NCI-H1417 treated with DMSO at 0.1 percent for 48 hours (cell line): ENCODE results near the gene MICALL2.

Experiments
- DNase-seq: peaks from one replicate; lab custom pipeline; 2025; lab: John Stamatoyannopoulos, UW

Gene MICALL2

DNA sequence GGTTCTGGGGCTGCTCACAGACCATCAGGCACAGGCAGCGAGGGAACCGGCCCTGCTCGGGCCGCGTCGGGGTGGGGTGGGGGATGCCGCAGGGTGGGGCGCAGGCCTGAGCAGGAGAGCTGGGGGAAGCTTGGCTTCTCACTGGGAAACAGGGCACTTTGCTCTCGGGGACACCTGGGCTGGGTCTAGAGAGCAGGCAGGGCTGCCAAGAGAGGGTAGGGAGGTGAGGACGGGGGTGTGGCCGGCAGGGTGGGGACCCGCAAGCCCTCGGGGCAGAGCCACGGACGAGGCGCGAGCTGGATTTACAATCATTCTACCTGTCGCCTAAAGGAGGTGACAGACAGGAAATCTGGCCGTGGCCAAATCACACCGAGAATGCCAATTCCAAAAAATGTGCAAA is 33.9 kb upstream of the MICALL2 start:
- no peak for DNase-seq

DNA sequence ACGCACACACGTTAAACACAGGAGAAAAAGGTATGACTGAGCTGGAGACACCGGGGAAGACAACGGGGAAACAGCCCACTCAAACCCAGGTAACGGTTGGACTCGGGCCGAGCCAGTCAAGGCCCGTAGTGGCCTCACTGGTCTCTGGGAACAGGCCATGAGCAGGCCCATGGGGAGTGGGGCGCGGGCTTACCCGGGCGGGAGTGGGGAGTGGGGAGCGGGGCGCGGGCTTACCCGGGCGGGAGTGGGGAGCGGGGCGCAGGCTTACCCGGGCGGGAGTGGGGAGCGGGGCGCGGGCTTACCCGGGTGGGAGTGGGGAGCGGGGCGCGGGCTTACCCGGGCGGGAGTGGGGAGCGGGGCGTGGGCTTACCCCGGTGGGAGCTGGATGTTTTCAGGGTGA is 33.4 kb upstream of the MICALL2 start:
- DNase-seq: no peak

DNA sequence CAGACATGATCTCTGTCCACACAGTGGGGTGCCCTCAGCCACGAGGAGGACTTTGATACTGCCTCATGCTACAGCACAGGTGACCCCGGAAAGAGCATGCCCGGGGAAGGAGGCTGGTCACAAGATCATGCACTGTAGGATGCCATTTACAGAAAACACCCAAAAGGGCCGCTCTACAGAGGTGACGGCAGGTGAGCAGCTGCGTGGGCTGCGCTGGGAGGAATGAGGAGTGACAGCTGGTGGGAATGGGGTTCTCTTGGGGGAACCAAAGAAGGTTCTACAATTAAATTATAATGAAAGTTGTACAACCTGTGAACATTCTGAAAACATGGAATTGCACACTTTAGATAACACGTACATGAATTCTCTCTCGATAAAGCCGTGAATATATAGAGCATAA is 33.0 kb upstream of the MICALL2 start:
- no peak for DNase-seq

- no peak for DNase-seq
These were observed 31.6 kb upstream of the MICALL2 start for GRCh38 chr7:1490837-1491236.

- DNase-seq: no peak
These were observed 30.1 kb upstream of the MICALL2 start for GRCh38 chr7:1489336-1489735.

GRCh38 chr7:1488016-1488415 is 28.7 kb upstream of the MICALL2 start:
- no peak for DNase-seq

- no peak for DNase-seq
These were observed 28.2 kb upstream of the MICALL2 start for GRCh38 chr7:1487466-1487865.

- DNase-seq: no peak
These were observed 27.3 kb upstream of the MICALL2 start for GRCh38 chr7:1486571-1486970.

DNA sequence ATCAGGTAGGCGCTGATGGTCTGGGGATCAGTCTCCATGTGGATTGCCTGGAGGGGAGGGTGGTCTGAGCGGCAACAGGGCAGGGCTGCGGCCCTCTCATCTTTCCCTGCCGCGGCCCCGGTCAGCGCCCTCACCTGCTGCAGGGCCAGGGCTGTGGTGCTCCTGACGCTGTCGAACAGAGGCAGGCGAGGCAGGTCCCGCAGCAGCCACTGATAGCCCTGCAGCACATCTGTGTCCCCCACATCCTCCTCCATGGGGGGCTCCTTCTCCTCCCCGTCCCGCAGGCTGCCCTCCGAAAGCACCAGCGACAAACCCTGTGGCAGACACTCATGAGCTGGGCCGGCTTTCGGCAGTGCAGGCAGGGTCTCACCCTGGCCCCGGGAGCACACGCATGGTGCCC is 25.9 kb upstream of the MICALL2 start:
- DNase-seq: no peak

GRCh38 chr7:1484569-1484968 is 25.3 kb upstream of the MICALL2 start:
- DNase-seq: no peak

DNA sequence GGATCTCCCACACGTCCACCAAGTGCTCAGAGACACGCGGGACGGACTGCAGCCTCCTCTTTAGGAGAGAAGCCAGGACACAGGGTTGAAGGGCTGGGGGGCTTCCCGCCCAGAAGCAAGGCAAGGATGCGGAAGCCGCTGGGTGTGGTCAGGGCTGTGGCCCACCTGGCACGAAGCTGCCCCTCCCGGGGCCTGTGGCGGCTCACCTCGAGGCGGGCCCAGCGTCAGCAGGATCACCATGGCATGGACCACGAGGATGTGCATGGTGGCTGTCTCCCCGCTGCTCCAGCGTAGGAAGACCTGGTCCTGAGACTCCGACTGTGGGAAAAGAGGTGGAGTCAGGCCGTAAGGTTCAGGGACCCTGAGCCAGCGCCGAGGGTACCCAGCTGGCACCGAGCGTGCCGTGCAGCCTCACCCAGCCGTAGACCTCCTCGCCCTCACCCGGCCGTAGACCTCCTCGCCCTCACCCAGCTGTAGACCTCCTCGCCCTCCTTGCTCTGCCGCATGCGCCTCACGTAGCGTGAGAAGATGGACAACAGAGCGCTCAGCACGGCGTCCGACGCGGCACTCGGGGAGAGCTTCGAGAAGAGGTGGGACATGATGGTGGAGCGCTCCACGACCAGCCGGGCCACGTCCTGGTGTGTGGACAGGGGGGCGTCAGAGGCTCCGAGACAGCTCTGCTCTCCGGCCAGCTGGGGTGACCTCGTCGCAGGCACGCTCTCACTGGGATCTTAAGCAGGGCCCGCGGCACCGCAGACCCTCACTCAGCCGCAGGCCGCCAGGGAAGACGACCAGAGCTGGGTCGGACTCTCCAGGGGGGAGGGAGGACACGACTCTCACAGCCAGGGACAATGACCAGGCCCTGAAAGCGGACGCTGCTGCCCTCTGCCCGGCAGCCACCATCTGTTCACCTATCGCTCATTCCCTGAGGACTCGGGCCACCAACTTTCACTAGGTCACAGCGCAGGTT is 24.6 kb upstream of the MICALL2 start:
- no peak for DNase-seq

DNA sequence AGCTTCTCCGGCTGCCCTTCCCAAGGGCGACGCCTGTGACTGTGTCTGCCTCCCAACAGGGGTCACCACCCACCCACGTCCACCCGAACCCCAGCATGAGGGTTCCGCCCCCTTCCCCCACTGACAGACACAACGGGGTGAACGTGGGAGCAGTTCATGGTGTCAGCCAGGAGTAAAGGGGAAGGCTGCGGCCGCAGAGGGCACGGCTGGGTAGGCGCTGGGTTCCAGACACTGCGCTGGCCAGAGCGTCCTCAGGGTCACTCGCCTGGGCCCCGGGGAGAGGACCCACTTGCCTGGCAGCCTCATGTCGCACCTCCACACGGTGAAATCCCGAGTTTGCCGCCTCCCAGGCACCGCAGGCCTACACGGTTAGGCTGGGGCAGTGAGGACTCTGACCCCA is 23.8 kb upstream of the MICALL2 start:
- no peak for DNase-seq

- DNase-seq: no peak
These were observed 22.0 kb upstream of the MICALL2 start for GRCh38 chr7:1481300-1481699.

GRCh38 chr7:1480670-1481069 is 21.4 kb upstream of the MICALL2 start:
- no peak for DNase-seq

GRCh38 chr7:1479287-1479686 is 20.0 kb upstream of the MICALL2 start:
- DNase-seq: no peak

DNA sequence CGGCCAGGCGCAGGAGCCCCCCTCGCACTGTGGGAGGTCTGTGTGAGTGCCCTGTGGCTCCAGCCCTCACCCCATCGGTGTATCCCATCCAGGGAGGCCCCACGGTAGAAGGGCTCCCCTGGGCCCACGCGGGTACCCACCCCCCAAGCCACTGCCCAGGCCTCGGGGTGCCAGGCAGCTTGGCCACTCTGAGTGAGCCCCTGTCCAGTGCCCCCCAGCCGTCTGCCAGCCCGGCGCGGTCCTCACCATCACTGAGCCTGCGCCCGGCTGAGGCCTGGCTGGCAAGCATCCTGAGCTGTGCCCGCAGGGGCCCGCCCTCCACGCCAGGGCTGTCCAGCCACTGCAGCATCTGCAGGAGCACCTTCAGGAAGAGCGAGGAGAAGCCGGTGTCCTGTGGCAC is 19.2 kb upstream of the MICALL2 start:
- no peak for DNase-seq

- DNase-seq: no peak
These were observed 17.6 kb upstream of the MICALL2 start for GRCh38 chr7:1476859-1477258.

GRCh38 chr7:1475991-1476390 is 16.7 kb upstream of the MICALL2 start:
- DNase-seq: no peak

- DNase-seq: no peak
These were observed 16.1 kb upstream of the MICALL2 start for GRCh38 chr7:1475393-1475792.

DNA sequence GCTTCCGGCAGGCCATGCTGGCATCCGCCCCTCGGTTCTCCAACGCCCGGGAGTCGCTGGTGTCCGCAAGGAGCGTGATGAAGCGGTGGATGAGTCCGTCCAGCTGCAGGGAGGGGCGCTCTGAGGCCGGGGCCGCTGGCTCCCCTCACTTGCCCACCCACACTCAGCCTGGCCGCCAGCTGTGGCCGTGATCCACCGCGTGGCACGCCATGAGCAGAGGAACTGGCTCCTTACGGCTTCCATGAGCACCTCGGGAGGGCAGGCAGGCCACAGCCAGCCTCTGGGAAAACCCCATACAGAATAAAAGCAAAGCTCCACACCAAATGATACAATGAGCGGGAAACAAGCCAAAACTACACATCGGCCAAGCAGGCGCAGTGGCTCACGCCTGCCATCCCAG is 15.5 kb upstream of the MICALL2 start:
- no peak for DNase-seq

DNA sequence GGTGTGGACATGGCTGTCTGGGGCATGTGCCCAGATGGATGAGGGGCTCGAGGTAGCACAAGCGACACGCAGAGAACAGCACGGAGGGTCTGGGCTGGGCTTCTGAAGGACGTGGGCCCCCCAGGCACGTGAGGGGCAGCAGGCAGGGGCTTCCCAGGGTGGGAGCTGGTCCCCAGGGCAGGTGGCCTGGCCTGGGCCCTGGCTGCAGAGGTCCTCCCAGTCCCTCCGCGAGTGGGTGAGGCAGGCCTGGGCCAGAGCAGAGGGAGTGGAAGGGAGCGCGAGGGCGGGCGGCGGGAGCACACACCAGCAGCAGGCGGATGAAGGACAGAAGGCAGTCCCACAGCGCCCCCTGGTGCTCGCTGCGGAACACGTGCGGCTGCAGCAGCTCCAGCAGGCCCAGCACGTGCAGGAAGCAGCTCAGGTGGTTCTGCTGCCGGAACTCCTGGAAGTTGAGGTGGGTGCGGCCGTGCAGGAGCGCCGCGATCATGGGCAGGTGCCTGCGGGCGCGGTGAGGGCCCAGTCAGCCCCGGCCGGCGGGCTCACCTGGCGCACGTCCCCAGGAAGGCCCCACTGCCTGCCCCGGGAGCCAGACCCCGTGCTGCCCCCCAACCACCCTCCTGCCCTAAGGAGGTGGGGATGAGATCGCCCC is 14.7 kb upstream of the MICALL2 start:
- peak; percentile 13 for DNase-seq

DNA sequence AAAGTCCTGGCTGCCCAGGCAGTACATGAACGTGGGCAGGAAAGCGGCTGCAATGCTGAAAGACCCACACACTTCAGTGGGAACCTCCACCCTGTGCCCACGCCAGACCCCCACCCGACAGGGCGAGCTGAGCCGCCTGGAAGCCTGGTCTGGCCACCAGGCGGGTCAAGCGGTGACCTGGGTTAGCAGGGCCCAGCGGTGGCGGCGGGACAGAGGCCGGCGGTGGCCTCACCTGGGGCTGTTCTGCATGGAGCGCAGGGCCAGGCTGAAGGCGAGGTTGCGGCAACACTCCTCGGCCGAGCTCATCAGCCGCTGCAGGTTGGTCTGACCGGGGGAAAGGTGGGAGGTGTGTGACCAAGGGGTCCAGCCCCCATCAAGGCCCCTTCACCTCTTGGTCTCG is 11.6 kb upstream of the MICALL2 start:
- no peak for DNase-seq

GRCh38 chr7:1468643-1469298 is 9.5 kb upstream of the MICALL2 start:
- no peak for DNase-seq
